HG03097 (cell line): ENCODE measurements around the gene RNF187.

ENCODE experiments used
- ATAC-seq: cut with Tn5 transposase; IDR thresholded peaks from one replicate; pipeline ENCODE4 v1.9.1; 2021; ENCODE audit not compliant: unreplicated experiment, low FRiP score

Gene RNF187

DNA sequence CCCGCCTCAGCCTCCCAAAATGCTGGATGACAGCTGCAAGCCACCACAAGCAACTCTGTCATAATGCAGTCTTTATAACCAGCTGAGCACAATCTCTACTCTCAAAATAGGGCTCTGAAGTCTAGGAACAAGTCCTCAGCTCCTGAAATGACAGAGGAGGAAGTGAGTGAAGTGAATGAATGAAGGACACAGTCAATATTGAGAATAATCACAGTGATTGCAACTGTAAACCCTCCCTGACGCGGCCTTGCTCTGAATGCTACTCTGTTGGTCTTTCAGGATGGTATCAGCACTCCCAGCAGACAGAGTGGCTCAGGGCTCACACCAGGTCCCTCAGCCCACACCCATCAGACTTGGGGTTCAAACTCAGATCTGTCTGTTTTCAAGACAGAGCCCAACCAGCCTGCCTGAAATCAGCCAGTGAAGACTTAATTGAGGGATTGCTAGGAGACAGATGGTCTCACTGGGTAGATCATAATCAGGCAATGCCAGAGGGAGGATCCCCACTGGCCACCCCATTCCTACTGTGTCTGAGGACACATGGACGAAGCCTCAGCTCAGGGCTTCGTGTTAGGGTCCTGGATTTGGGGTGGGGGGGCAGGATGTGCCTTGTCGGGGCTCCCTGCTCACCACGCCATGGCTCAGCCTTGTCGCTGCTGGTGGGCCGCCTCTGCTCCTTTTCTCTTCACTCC, 20.9 kb downstream of the RNF187 start:
- no peak for ATAC-seq

DNA sequence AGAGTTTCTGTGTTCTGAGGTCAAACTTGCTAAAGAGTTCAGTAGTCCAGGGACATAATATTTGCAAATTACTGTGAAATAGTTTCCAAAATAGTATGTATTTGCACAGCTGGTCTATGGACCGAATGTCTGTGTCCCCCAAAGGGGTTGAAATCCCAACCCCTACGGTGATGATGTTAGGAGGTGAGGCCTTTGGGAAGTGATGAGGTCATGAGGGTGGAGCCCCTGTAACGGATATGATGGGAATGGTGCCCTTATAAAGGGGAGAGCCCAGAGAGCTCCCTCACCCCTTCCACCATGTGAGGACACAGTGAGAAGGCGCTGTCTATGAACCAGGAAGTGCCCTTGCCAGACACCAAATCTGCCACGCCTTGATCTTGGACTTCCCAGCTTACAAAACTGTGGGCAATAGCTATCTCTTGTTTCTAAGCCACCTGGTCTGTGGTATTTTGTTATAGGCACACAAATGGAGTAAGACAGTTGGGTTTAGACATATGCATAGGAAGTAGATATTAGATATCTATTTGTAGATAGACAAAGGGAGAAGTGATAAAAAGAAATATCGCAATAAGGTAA, 21.7 kb downstream of the RNF187 start:
- no peak for ATAC-seq

DNA sequence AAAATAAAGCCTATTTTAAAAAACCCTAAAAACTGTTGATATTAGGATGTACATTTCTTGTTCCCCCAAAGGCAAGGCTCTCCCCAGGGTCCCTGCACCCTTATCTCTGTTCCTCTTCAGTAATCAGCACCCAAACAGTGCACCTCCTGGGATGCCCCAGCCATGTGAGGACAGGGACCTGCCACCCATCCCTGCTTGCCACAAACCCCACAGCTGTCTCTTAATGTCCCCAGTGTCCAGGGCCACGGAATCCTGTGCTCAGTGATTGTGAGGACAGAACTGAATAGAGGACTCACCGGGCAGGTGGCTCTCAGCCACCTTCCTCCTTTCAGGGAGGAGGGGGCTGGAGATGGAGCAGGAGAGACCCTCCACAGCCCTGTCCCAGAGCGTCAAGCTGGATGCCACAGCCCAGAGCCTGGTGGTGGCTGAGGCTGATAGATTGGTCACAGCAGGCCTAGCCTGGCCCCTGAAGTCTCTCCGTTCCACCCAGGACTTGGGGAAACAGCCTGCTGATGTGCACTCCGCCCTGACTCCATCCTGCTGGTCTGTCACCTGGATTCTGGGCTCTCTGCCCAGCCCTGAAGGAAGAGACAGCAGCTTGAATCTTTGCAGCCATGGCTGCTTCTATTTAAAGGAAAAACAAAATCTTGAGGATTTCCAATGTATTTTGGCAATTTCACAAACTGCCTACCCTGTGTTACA, 23.1 kb downstream of the RNF187 start:
- no peak for ATAC-seq

DNA sequence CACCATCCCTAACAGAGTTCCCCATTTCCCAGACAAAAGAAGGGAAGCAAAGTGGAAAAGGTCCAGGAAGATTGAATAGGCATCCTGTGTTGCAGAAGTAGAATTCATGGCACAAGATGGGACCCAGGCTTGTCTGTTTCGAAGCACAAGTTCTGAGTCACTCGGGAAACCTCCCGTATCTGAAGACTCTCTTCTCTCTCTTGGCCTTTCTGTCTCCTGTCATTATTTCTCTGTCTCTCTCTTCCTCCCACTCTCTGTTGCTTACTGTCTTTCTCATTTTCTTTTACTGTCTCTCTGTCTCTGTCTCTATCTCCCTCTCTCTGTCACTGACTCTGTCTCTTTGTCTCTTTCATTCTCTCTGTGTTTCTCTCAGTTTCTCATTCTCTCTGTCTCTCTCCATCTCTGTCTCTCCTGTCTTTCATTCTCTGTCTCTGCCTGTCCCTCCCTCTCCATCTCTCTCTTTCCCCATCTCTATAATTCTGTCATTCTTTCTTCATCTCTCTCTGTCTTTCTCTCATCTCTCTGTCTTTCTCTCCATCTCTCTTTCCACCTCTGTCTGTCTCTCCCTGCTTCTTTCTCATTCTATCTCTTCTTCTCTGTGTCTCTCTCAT, 23.7 kb downstream of the RNF187 start:
- ATAC-seq = no peak

DNA sequence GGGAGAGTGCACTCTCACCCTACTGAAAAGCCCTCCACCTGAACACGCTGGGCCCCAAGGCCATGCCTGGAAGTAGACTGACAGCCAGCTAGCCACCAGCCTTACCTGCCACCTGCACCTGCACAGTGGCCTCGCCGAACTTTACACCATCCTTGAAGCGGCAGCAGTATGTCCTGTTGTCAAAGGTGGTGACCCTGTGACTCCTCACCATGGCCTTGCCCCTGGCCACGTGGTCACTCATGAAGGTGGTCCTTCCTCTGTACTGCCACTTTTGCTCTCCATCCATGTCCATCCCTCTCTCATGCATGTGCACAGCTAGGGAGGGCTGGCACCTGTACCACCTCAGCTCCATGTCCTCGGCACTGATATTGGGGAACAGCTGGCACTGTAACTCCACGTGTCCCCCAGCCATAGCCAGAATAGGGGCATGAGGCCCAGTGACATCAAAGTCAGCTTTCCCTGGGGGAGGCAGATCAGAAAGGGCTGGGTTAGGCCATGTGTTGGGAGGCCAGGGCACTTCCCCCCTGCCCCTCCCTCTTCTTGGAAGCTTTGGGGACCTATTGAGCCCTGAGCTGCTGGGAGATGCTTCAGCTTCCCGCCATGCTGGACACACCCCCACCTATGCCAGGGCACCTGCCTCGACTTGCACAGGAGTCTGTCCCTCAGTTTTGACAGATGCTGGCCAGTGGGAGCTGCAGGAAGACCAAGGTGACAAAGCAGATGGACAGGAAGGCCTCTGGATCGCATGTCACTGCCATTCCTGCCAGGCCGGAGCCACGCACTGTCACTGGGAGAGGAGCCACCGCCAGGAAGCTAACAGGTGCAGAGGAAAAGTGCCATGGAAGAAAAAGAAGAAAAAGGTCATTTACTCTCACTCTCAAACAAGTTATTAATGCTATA, 24.6 kb downstream of the RNF187 start:
- no peak for ATAC-seq

DNA sequence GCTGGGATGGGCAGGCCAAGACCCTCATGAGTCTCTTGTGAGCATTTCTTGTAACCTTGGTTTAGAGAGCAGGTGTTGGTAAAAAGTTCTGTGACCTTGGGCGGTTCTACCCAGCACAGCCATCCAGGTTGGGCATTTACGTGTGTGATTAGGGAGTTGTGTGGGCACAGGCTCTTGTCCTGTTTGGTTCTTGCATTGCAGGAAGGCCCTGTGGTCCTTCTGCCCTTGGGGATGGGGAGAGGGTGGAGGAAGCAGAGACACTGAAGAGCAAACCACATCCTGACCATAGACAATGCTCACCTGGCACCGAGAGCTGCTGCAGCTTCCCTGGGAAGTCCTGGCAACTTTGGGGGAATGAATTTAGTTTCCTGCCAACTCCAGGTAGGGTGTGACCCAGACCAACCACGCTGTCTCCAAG, 25.6 kb downstream of the RNF187 start:
- no peak for ATAC-seq

GRCh38 chr1:228513236-228513900, 26.2 kb downstream of the RNF187 start:
- ATAC-seq = no peak

GRCh38 chr1:228514421-228514820, 27.2 kb downstream of the RNF187 start:
- no peak for ATAC-seq

- ATAC-seq = no peak
Observed at GRCh38 chr1:228515200-228515834, 28.1 kb downstream of the RNF187 start.

- no peak for ATAC-seq
Observed at GRCh38 chr1:228517655-228518054, 30.5 kb downstream of the RNF187 start.

- no peak for ATAC-seq
Observed at GRCh38 chr1:228527596-228527995, 40.4 kb downstream of the RNF187 start.

GRCh38 chr1:228528612-228529011, 41.4 kb downstream of the RNF187 start:
- ATAC-seq = no peak

GRCh38 chr1:228530086-228530758, 43.0 kb downstream of the RNF187 start:
- no peak for ATAC-seq

GRCh38 chr1:228530951-228531731, 44.0 kb downstream of the RNF187 start:
- no peak for ATAC-seq

DNA sequence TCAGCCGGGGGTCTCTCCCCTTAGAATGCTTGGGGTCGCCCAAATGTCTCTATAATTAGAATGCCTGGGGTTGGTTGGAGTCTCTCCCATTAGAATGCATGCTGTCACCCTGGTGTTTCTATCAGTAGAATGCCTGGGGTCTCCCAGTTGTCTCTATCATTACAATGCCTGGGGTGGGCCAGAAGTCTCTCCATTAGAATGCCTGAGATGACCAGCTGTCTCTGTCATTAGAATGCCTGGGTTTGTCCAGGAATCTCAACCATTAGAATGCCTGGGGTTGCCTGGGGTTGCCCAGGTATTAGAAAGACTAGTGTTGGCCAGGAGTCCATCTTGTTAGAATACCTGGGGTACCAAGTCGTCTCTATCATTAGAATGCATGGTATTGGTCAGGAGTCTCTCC, 51.6 kb downstream of the RNF187 start:
- no peak for ATAC-seq

DNA sequence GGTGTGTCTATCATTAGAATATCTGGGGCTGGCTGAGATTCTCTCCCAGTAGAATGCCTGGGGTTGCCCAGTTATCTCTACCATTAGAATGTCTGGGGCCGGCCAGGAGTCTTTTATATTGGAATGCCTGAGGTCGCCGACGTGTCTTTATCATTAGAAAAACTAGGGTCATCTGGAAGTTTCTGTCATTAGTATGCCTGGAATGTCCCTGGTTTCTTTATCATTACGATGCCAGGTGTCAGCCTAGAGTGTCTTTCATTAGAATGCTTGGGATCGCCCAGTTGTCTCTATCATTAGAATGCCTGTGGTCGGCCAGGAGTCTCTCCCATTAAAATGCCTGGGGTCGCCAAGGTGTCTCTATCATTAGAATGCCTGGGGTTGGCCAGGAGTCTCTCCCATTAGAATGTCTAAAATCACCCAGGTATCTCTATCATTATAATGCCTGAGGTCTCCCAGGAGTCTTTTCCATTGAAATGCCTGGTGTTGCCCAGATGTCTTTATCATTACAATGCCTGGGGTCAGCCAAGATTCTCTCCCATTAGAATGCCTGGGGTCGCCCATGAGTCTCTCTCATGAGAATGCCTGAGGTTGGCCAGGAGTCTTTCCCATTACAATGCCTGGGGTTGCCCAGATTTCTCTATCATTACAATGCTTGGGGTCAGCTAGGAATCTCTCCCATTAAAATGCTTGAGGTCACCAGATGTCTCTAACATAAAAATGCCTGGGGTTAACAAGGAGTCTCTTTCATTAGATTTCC, 53.2 kb downstream of the RNF187 start:
- no peak for ATAC-seq

GRCh38 chr1:228541725-228542124, 54.5 kb downstream of the RNF187 start:
- ATAC-seq = no peak

- no peak for ATAC-seq
Observed at GRCh38 chr1:228542376-228542775, 55.2 kb downstream of the RNF187 start.
